PC-9 (cell line): ENCODE data around the gene SARS1. TPM values are rescaled to one million over a fixed set of nuclear protein-coding genes. Genes with fewer than 3 reads are reported as not detected.

Experiments used
- BruUV-seq: library from RNA; stranded (reverse); fragments of 400-500 nt; replicated peaks from 2 replicates; lab custom pipeline; 2021; lab: Mats Ljungman, UMichigan
- CTCF ChIA-PET: fragments of 300-600 bp; sonication (Branson Sonifier 250); formaldehyde crosslinking; loops from one replicate; lab custom pipeline; 2022; ENCODE audit warnings: antibody characterized with exemption; lab: Charles Lee
- POLR2A ChIA-PET: fragments of 300-600 bp; sonication (Branson Sonifier 250); formaldehyde crosslinking; loops from one replicate; lab custom pipeline; 2022; ENCODE audit warnings: antibody characterized with exemption; ENCODE audit not compliant: unreplicated experiment; lab: Charles Lee
- DNase-seq, 2 experiments: peaks; one replicate each; pipeline versions ENCODE4 v3.0.0 to v3.0.0-alpha.2; 2015 to 2022; ENCODE audit warnings: mixed read lengths in 1 of 2
- H2AFZ ChIP-seq: fragments of 200-600 bp; sonication (generic); 2 replicates; pipeline ENCODE4 v1.8.1; 2017; ENCODE audit warnings: antibody characterized with exemption
- H3F3A ChIP-seq: fragments of 200-600 bp; sonication (generic); 2 replicates; pipeline ENCODE4 v1.8.1; 2017; ENCODE audit warnings: antibody characterized with exemption, mild to moderate bottlenecking, low read depth; ENCODE audit not compliant: insufficient read depth
- H3K27ac ChIP-seq: fragments of 200-600 bp; sonication (generic); 2 replicates; pipeline ENCODE4 v1.6.1; 2016; ENCODE audit warnings: mixed run types
- H3K27me3 ChIP-seq: fragments of 200-600 bp; sonication (generic); 2 replicates; pipeline ENCODE4 v1.6.1; 2016; ENCODE audit warnings: low read depth, mixed run types; ENCODE audit not compliant: insufficient read depth
- H3K36me3 ChIP-seq: fragments of 200-600 bp; sonication (generic); 2 replicates; pipeline ENCODE4 v1.6.1; 2016; ENCODE audit warnings: low read depth, mixed run types
- H3K4me1 ChIP-seq: fragments of 200-600 bp; sonication (generic); replicated peaks from 2 replicates; pipeline ENCODE4 v1.6.1; 2016; ENCODE audit warnings: mixed run types; ENCODE audit not compliant: insufficient read depth
- H3K4me2 ChIP-seq: fragments of 200-600 bp; sonication (generic); 2 replicates; pipeline ENCODE4 v1.6.1; 2017; ENCODE audit warnings: mixed run types
- H3K4me3 ChIP-seq: fragments of 200-600 bp; sonication (generic); 2 replicates; pipeline ENCODE4 v1.6.1; 2016; ENCODE audit warnings: mixed run types
- H3K79me2 ChIP-seq: fragments of 200-600 bp; sonication (generic); 2 replicates; pipeline ENCODE4 v1.6.1; 2017; ENCODE audit warnings: low read depth, mixed run types
- H3K9me2 ChIP-seq: fragments of 200-600 bp; sonication (generic); 2 replicates; pipeline ENCODE4 v1.8.1; 2017; ENCODE audit warnings: mild to moderate bottlenecking; ENCODE audit not compliant: insufficient read depth
- H3K9me3 ChIP-seq: fragments of 200-600 bp; sonication (generic); 2 replicates; pipeline ENCODE4 v1.8.1; 2016; ENCODE audit warnings: low read depth; ENCODE audit not compliant: insufficient read depth
- H4K20me1 ChIP-seq: fragments of 200-600 bp; sonication (generic); 2 replicates; pipeline ENCODE4 v1.8.1; 2017; ENCODE audit not compliant: insufficient read depth
- EZH2 ChIP-seq: fragments of 200-600 bp; sonication (generic); IDR thresholded peaks from 2 replicates; pipeline ENCODE4 v1.8.0; 2017; ENCODE audit warnings: antibody characterized with exemption, low read depth
- intact Hi-C: fragments of 100-400 bp; cut with micrococcal nuclease; formaldehyde crosslinking; loops from one replicate; pipeline ENCODE4 v1.10.0; 2022; ENCODE audit not compliant: unreplicated experiment
- total RNA-seq: library from RNA; stranded (reverse); gene quantifications from 2 replicates; pipeline ENCODE4 v1.2.3, GENCODE V29; 2021
- TF ChIP-seq, protein P1 (sequence below): fragments of 200-600 bp; sonication (generic); conservative IDR thresholded peaks from 2 replicates; pipeline ENCODE4 v1.6.1; 2017; ENCODE audit warnings: mixed run types, antibody characterized with exemption, mild to moderate bottlenecking, moderate library complexity

The SARS1 gene
- total RNA-seq, 1 experiment from 2014 or later, result 206 TPM

GRCh38 chr1:109243860-109244552 is 30.3 kb downstream of the SARS1 start:
- peaks cover 3% of the 10 kb centered on the region for H3K36me3 ChIP-seq
- intact Hi-C loops, result no loop called here
- H4K20me1 ChIP-seq, result no peaks in the 10 kb centered on the region
- H3K4me3 ChIP-seq, result no peak overlapping the region
- peaks cover 30% of the 10 kb centered on the region for H3K4me1 ChIP-seq
- no peaks in the 10 kb centered on the region for H3K27me3 ChIP-seq
- BruUV-seq, result no TSS peak
- peaks cover 24% of the 10 kb centered on the region for H3F3A ChIP-seq
- TF ChIP-seq, protein P1, sequence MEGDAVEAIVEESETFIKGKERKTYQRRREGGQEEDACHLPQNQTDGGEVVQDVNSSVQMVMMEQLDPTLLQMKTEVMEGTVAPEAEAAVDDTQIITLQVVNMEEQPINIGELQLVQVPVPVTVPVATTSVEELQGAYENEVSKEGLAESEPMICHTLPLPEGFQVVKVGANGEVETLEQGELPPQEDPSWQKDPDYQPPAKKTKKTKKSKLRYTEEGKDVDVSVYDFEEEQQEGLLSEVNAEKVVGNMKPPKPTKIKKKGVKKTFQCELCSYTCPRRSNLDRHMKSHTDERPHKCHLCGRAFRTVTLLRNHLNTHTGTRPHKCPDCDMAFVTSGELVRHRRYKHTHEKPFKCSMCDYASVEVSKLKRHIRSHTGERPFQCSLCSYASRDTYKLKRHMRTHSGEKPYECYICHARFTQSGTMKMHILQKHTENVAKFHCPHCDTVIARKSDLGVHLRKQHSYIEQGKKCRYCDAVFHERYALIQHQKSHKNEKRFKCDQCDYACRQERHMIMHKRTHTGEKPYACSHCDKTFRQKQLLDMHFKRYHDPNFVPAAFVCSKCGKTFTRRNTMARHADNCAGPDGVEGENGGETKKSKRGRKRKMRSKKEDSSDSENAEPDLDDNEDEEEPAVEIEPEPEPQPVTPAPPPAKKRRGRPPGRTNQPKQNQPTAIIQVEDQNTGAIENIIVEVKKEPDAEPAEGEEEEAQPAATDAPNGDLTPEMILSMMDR, result no peak
- TF ChIP-seq EZH2, result no peak
- no peaks in the 10 kb centered on the region for H3K9me3 ChIP-seq
- no peak overlapping the region for H3K27ac ChIP-seq
- no peaks in the 10 kb centered on the region for H3K9me2 ChIP-seq
- H2AFZ ChIP-seq, result no peak overlapping the region
- ChIA-PET POLR2A (interaction anchor here (0.6 kb wide), 1 partner anchor 301 kb away, joined by 5 read pairs; no protein-coding TSS in a partner anchor), CTCF (interaction anchor here (0.7 kb wide), 1 partner anchor 550 kb away, joined by 3 read pairs; no protein-coding TSS in a partner anchor)
- H3K4me2 ChIP-seq, result no peak overlapping the region
- H3K79me2 ChIP-seq, result no peaks in the 10 kb centered on the region
- no peak for DNase-seq

- intact Hi-C loops, result no loop called here
- Histone ChIP-seq H3K4me1 (peaks cover 18% of the 10 kb centered on the region), H3F3A (peaks cover 4% of the 10 kb centered on the region), H3K9me3 (no peaks in the 10 kb centered on the region), H3K4me2 (no peak overlapping the region), H3K9me2 (no peaks in the 10 kb centered on the region), H3K4me3 (no peak overlapping the region), H3K79me2 (no peaks in the 10 kb centered on the region), H4K20me1 (no peaks in the 10 kb centered on the region), H3K27me3 (no peaks in the 10 kb centered on the region), H2AFZ (no peak overlapping the region), H3K36me3 (no peaks in the 10 kb centered on the region), H3K27ac (no peak overlapping the region)
- no TSS peak for BruUV-seq
- no peak for DNase-seq
- no peak for TF ChIP-seq EZH2
- TF ChIP-seq, protein P1, result no peak
- ChIA-PET CTCF (interaction anchor here (0.6 to 0.7 kb wide), 2 partner anchors 287 to 348 kb away, joined by 3 to 15 read pairs; no protein-coding TSS in a partner anchor), POLR2A (interaction anchor here (0.6 kb wide), 1 partner anchor 429 kb away, joined by 3 read pairs; no protein-coding TSS in a partner anchor)
These were observed 32.4 kb downstream of the SARS1 start for GRCh38 chr1:109246141-109246551.

DNA sequence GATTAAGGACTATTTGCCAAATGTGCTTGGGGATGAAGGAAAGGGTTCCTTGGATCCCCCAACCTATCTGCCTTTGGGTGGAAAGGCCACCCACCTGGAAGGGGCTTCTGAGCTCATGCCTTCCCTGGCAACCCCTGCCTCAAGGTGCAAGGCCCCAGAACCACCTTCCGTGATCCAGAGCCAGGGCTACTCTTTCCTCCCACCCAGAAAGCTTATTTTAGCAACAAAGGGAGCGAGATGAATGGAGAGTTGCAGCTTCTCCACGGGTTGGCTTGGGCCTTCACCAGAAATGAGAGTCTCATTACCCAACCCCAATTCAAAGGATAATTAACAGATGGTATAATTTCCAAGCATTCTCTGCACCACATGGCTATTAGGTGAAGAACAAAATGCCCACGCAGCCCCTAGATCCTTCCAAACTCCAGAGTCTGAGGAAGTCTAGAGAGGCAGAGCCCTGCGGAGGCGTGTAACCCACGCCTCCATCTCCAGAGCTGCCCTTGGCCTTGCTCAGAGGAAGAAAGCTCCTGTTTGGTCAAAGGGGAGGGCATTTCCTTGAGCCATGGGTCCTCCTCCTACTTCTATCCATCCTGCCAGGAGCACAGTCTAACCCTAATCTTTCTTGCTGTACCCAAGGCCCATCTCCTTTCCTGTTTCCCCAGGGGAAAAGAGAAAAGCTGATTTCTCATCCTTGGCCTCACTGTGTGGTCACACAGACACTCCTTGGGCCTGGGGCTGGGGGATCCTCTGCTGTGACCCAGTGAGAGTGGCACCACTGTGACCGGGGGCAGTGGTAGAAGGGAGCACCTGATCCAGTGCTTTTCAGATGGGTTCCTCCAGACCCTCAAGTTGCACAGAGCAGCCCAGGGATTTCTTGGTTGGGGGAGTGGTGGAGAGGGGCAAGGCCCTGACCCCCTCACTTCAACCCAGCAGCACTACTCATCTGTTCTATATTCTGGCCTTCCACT is 34.0 kb downstream of the SARS1 start:
- H3K27ac ChIP-seq, result no peak overlapping the region
- no TSS peak for BruUV-seq
- no peak overlapping the region for H3K4me3 ChIP-seq
- ChIA-PET POLR2A (no interaction called here), CTCF (interaction anchor here (0.9 kb wide), 1 partner anchor 15 kb away, joined by 3 read pairs; no protein-coding TSS in a partner anchor)
- H4K20me1 ChIP-seq, result no peaks in the 10 kb centered on the region
- no peaks in the 10 kb centered on the region for H3F3A ChIP-seq
- H2AFZ ChIP-seq, result no peak overlapping the region
- no peak overlapping the region for H3K4me2 ChIP-seq
- intact Hi-C loops, result no loop called here
- no peaks in the 10 kb centered on the region for H3K9me2 ChIP-seq
- TF ChIP-seq, protein P1, result no peak
- no peak for TF ChIP-seq EZH2
- no peaks in the 10 kb centered on the region for H3K9me3 ChIP-seq
- peaks cover 12% of the 10 kb centered on the region for H3K4me1 ChIP-seq
- H3K36me3 ChIP-seq, result no peaks in the 10 kb centered on the region
- no peaks in the 10 kb centered on the region for H3K27me3 ChIP-seq
- no peak for DNase-seq
- no peaks in the 10 kb centered on the region for H3K79me2 ChIP-seq
